ENCODE data around the gene ATP6V1D.
"Not testable (repeated sequence)": the region's sequence is repeated elsewhere in the genome, so short reads cannot be mapped to it uniquely, and the experiment has no call there.

DNA sequence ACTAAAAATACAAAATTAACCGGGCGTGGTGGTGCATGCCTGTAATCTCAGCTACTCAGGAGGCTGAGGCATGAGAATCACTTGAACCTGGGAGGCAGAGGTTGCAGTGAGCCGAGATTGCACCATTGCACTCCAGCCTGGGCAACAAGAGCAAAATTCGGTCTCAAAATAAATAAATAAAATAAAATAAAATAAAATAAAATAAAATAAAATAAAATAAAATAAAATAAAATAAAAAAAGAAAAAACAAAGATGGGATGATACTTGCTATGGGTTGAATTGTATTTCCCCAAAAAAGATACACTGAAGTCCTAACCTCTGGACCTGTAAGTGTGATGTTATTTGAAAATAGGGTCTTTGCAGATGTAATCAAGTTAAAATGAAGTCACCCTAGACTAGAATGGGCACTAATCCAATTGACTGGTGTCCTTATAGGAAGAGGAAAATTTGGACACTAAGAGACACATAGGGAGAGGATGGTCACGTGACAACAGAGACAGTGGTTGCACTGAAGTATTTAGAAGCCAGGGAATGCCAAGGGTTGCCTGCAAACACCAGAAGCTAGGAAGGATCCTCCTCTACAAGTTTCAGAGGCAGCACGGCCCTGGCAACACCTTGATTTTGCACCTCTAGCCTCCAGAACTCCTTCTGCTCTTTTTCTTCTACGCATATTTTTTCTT, 48.7 kb upstream of the ATP6V1D start:
- TF ChIP-seq, protein P1, sequence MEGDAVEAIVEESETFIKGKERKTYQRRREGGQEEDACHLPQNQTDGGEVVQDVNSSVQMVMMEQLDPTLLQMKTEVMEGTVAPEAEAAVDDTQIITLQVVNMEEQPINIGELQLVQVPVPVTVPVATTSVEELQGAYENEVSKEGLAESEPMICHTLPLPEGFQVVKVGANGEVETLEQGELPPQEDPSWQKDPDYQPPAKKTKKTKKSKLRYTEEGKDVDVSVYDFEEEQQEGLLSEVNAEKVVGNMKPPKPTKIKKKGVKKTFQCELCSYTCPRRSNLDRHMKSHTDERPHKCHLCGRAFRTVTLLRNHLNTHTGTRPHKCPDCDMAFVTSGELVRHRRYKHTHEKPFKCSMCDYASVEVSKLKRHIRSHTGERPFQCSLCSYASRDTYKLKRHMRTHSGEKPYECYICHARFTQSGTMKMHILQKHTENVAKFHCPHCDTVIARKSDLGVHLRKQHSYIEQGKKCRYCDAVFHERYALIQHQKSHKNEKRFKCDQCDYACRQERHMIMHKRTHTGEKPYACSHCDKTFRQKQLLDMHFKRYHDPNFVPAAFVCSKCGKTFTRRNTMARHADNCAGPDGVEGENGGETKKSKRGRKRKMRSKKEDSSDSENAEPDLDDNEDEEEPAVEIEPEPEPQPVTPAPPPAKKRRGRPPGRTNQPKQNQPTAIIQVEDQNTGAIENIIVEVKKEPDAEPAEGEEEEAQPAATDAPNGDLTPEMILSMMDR (IDR thresholded peaks at IDR 0.05), result not testable (repeated sequence)
- TF ChIP-seq POLR2A (IDR thresholded peaks at IDR 0.05), result not testable (repeated sequence)
